CD4-positive, alpha-beta T cell treated with Interleukin-15 for 4 hours (primary cell): ENCODE measurements around the gene TTC28.
"Not testable (repeated sequence)": the region's sequence is repeated elsewhere in the genome, so short reads cannot be mapped to it uniquely, and the experiment has no call there.

Source experiments
- DNase-seq: peaks from one replicate; pipeline ENCODE4 v3.0.0-alpha.2; 2020; ENCODE audit warnings: low spot score

TTC28 gene

DNA sequence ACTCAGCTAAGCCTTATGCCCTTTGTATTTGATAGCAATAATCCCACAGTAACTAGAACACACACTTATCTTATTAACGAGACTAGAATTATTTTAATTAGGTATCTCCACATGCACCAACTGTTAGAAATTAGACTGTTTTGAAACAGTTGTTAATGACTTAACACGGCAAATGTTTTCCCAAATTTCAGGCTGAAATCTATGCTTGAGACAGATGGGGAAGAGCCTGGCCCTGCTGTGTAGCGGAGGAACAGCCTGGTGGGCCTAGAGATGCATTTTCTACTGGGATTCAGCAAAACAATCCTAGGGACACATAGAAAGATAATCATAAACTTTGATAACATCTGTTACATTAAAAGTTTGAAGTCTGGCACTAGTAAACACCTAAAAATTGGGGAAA is 273.4 kb downstream of the TTC28 start:
- no peak for DNase-seq

DNA sequence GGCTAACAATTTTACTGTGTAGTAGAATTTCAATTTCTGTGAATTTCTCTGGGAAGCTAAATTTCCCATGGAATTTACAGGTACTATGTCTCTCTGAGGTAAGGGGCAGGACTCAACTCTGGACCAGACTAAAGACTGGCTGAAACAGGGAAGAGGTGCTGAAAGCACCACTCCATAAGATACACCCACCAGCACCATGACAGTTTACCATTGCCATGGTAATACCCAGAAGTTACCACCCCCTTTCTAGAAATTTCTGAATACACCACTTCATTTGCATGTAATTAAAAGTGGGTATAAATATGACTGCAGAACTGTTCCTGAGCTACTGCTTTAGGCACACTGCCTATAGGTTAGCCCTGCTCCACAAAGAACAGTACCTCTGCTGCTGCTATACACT is 274.1 kb downstream of the TTC28 start:
- no peak for DNase-seq

DNA sequence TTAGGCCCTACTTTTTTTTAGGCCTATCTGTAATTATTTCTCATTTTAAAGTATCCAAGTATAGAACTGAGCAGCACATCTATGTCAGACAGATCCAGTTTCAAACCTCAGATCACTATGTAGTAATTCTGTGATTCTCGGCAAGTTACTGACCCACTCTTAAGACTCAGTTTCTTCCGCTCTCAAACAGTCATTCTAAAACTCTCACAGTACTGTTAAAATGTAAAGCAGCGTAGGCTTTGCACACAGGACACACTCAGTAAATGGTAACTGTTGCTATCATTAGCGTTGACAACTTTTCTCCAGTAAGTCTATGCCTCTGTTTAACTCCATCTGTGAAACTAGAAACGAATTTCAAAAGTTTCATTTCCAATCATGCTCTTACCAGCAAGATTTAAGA is 277.1 kb downstream of the TTC28 start:
- DNase-seq: no peak

DNA sequence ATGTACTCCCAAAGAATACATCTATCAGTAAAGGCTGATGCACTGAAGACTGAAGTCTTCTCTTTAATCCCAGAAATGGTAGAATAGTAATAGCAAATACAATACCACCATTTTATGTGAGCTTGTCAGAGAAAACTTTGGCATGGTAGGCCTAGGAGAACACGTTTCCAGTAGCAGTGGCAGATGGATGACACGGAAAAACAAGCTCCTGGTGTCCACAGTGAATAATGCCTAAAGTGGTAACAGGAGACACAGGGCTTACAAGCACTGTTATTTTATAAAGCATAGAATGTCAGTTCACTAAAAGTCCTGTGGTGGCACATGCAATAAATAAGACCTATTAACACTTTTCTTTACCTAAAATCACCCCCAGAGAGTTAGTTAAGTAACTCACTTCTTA is 277.6 kb downstream of the TTC28 start:
- no peak for DNase-seq

DNA sequence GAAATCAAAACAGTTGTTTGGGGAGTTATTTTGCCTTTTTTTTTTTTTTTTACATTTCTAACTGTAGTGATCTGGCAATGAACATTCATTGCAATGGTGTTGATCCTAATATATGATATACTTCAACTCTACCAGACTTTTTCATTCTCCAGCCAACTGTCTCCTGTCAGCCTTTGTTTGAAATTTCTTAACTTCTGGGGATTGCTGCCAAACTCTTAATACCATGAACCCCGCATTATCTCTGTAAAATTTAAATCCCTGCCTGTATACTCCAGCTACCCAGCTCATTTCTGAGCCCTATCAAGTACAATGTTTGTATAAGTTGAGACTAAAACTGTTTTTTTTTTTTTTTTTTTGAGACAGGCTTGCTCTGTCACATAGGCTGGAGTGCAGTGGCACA is 280.7 kb downstream of the TTC28 start:
- DNase-seq: no peak

DNA sequence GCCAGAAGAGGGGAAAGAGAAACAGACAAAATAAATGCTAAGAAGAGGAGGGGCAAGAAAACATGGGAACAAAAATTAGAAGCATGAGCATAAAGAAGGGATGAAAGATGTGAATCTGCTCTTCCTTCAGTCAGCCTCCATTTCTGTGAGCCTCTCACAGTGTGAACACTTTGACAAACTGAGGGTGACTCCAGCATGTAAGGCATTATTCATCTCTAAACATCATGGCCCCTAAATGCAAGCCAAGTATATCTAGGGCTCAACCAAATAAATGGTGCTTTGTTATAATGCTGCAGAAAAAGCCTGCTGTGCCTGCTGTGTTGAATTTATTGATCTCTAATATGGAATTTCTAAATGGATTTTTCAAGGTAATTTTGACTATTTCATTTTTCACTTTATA is 281.3 kb downstream of the TTC28 start:
- no peak for DNase-seq

DNA sequence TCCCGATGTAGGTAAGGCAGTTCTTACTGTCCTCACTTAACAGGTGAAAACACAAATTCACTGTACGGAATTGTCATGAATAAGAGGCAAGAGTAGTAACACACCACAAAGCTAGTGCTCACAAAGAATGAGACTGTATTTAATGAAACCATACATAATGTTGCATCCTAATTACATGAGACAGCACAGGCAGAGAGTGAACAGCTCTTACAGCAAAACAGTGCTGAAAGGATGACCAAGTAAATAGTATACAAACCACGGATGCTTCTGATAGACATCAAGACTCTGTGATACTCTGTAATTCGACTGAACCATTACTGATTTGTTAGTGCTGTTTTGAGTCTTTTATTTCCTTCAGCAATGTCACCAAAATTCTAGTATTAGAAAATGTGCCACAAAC is 282.3 kb downstream of the TTC28 start:
- no peak for DNase-seq

DNA sequence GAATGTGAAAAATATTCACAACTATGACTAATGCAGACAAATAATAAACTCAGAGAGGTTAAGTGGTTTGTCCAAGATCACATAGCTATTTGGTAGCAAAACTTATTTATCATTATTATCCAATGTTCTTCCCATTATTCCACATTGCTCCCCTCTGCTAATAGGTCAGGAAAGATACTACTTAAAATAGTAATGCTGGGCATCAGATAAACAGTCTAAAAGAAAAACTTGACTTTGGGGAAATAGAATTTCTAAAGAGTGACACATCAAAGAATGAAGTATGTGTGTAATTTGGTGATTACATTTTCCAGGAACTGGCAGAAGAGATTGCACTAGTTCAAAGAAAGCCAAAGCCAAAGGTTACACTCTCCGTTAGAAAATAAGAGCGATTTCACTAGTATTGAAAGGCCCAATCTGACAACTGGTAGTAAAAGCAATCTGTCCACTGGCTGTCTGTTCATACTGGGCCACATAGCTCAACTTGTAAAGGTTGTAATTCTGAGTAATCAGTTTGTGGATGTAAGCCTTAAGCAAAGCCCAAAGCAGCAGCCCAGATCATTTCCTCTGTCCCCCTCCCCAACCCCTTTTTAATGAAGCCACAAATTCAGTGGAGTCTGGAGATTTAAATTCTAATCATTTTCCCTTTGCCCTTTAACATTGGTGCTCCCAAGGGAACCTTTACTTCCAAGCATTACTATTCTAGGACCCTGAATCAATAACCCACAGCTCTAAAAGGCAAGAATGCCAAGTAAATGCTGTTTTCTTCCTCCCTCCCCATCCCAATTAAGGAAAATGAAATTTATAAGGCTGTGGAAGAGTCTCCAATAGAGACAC is 283.5 kb downstream of the TTC28 start:
- DNase-seq: no peak

DNA sequence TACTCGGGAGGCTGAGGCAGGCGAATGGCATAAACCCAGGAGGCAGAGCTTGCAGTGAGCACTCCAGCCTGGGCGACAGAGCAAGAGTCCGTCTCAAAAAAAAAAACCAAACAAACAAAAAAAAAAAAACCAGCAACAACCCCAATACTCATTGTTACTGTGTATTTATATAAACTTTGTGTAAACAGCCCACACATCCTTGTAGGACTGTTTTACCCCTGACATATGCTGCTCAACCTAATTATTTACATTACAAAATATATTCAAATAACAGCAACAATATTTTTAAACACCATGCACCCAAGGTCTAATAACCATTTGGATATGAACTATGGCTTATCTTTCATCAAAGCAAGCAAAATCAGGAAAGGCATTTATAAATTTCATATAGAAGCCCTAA is 284.1 kb downstream of the TTC28 start:
- no peak for DNase-seq

DNA sequence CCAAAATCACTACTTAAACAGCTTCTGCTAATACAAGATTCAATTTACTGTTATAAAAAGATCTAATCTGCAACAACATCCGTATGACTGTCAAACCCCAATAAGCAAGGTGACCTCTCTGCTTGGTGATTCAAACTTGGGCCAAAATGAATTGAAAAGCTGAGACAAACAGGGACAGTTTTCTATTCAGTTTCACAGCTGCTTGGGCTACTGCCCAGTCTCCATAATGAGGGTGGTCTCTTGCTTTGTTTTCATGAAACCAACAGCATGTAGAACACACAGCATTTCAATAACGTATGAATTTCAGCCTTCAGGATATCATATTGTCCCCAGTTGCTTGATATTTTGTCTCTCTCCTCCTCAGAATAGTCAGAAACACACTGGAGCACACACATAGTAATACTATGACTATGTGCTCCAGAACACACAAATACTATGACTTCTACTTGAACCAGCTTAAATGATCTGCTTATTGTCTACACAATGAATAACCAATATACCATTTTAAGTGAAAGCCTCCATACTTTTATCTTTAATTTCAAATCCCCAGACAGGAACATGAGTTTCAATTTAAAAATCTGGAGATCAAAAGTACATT is 285.0 kb downstream of the TTC28 start:
- no peak for DNase-seq

DNA sequence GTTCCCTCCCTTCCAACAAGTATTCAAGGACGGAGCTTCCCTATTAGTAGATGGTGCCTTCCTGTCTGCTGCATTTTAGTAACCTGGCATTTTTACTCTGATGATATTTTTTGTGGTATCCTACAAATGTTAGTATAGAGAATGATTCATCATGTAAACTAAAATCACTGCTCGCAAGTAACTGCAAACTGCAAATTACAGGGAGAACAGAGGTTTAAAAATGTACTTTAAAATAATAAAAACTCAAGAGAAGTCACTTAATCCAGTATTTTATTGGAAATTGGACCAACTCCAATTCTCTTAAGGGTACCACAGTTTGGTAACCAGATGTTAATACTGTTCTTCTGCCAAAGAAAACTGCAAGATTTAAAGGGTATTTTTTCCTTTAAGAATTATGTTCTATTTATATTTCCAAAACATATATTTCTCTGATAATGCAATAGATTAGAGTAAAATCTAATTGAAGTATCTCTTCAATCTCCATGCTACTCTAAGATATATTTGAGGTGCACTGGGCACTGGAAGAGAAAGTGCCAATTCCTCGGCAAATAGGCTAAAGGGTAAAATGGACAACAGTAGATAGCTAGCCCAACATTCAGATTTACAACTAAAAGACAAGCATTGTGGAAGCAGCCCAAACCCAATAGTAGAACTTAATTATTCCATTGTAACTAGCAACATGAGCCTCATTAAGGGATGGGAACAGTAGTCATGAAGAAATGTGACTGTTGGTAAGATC is 298.0 kb downstream of the TTC28 start:
- DNase-seq: no peak

DNA sequence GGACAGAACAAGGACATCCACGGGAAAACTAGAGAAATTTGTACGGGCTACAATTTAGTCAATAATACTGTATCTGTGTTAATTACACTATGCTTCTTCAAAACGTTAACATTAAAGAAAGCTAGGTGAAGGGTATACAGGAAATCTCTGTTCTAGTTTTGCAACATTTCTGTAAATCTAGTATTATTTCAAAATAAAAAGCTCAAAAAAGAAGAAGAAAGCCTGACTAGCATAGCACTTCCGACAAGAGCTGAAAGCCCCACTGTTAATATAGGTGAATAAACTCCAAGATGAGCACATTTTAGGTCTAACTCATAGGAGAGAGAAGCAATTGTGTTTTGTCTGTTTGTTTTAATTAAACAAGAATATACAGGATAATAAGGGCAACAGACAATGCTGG is 299.7 kb downstream of the TTC28 start:
- no peak for DNase-seq

DNA sequence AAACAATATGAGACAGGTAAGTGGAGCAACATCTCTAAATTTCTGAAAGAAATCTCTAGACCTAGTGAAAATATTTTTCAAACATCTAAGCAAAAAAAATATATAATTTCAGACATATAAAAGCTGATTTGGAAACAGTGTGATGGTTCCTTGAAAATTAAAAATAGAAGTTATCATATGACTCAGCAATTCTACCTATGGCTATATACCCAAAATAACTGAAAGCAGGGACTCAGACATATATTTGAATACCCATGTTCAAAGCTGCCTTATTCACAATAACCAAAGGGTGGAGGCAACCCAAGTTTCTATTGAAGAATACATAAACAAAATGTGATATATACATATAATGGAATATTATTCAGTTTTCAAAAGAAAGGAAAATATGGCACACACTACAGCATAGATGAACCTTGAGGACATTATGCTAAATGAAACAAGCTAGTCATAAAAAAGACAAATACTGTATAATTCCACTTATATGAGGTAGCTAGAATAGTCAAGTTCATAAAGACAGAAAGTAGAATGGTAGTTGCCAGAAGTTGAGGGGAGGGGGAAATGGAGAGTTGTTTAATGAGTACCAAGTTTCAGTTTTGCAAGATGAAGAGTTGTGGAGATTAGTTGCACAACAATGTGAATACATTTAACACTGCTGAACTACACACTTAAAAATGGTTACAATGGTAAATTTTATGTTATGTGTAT is 300.4 kb downstream of the TTC28 start:
- no peak for DNase-seq

DNA sequence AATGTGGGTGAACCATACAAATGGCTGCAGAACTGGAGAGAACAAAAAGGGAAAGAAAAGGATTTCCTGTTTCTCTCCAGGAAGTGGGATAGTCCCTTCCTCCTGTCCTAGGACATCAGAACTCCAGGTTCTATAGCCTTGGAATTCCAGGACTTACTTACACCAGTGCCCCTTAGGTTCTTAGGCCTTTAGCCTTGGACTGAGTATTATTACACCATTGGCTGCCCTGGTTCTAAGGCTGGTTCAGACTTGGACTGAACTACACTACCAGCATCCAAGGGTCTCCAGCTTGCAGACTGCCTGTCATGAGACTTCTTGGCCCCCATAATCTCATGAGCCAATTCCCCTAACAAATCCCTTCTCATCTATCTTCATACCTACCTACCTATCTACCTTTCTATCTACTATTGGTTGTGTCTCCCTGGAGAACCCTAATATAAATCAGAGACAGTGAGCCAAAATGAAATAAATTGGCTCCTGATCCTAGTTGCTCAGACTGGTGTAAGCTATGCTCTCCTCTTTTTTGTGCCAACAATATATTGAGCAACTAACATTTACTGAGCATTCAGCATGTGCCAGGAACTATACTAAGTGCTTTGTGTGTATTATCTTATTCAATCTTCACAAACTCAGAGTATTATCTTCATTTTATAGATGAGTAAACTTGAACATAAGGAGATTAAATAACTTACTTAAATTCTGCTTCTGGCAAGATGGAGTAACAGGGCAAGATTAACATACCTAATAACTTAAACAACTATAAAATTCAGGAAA is 303.7 kb downstream of the TTC28 start:
- DNase-seq: no peak

DNA sequence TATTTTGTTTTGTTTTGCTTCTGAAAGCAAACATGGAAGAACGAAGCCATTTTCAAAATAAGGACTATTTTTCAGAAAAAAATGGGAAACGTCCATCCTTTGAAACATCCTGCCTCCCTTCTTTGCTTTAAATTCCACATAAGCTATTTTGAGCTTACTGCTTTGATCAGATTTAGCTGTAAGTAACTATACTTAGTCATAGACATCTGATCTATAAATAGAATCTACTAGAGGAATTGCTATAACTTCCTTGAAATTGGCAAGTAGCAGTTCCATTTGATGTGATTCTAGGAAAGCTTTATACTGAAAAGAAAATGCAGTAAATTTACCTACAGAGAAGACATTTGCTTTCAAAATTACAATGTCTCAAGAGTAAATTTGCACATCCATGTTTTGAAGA is 305.8 kb downstream of the TTC28 start:
- no peak for DNase-seq

DNA sequence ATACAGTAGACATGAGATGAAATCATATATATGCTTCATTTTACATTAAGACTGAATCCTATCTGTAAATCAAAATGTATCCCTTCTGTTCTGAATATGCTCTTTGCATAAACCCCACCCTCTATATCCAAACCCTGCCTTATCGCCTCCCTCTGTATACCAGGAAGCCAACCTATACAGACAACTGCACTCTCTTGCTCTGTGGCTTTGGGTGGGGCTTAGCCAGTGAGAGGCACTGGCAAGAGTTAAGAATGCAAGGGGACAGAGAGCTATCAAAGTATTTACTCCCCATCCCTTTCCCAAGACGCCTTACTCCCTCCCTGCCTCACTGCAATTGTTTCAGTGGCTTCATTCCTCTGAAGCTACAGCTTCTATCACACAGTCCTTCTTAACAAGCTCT is 309.8 kb downstream of the TTC28 start:
- DNase-seq: no peak

DNA sequence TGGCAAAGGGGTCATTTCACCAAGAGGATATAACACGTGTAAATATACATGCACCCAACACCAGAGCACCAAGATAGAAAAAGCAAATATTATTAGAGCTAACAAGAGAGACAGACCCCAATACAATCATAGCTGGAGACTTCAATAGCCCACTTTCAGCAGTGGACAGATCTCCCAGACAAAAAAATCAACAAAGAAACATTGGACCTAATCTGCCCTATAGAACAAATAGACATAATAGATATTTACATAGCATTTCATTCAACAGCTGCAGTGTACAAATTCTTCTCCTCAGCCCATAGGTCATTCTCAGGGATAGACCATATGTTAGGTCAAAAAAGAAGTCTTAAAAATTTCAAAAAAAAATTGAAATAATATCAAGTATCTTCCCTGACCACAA is 312.8 kb downstream of the TTC28 start:
- DNase-seq: no peak

DNA sequence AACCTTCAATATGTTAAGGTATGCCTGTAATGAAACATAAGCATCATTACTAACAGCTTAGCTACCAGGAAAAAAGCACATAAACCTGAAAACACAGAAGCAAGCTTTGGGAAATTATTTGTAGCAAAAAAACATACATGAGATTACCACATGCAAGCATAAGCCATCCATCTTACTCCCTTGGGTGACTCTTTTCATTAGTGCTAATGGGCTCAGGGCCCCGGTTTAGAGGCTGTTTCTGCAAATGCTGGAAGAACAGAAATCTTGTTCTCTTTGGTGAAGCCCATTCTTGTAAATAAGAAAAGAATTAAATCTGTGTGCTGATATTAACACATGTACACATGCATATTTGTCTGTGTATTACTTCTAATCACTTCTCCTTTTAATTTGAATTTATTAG is 314.3 kb downstream of the TTC28 start:
- DNase-seq: no peak

DNA sequence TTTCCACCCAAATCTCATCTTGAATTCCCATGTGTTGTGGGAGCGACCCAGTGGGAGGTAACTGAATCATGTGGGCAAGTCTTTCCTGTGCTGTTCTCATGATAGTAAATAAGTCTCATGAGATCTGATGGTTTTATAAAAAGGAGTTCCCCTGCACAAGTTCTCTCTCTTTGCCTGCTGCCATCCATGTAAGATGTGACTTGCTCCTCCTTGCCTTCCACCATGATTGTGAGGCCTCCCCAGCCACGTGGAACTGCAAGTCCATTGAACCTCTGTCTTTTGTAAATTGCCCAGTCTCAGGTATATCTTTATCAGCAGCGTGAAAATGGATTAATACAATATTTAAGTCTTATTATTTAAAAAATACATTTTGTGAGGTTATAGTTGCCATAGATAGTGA is 315.5 kb downstream of the TTC28 start:
- DNase-seq: not testable (repeated sequence)

DNA sequence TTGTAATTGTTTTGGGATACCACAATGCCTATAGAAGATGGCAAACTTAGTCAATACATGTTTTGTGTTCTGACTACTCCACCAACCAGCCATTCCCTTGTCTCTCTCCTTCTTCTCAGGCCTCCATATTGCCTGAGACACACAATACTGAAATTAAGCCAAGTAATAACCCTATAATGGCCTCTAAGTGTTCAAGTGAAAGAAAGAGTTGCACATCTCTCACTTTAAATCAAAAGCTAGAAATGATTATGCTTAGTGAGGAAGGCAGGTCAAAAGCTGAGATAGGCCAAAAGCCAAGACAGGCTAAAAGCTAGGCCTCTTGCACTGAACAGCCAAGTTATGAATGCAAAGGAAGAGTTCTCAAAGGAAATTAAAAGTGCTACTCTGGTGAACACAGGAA is 318.7 kb downstream of the TTC28 start:
- no peak for DNase-seq

DNA sequence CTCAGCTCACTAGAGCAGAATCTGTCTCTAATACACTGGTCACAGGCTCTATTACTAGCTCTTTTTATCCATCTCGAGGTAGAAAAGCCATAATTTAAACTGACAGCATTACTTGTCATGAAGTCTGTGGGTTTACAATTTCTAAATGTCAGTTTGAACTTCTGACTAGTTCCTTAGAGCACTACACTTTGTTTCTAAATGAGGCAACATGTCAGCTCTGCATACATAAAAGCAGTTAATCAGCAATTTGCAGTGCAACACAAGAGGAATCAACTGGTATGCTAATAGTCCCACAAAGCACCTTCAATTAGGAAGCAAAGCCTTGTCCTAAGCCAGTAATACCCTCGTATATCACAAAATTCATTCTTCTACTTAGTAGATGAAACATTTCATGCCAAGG is 321.3 kb downstream of the TTC28 start:
- DNase-seq: no peak

DNA sequence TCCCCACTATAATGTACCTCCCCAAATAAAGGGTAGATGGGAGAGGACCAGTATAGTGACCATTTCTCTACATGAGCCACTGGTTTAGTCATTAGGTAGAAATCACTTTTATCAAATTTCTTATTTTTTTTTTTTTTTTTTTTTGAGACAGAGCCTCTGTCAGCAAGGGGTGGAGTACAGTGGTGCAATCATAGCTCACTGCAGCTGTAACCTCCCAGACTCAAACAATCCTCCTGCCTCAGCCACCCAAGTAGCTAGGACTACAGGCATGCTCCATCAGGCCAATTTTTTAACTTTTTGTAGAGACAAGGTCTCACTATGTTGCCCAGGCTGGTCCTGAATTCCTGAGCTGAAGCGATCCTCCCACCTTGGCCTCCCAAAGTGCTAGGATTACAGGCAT is 322.4 kb downstream of the TTC28 start:
- no peak for DNase-seq
